Measurements from ENCODE around the gene AAK1.

DNA sequence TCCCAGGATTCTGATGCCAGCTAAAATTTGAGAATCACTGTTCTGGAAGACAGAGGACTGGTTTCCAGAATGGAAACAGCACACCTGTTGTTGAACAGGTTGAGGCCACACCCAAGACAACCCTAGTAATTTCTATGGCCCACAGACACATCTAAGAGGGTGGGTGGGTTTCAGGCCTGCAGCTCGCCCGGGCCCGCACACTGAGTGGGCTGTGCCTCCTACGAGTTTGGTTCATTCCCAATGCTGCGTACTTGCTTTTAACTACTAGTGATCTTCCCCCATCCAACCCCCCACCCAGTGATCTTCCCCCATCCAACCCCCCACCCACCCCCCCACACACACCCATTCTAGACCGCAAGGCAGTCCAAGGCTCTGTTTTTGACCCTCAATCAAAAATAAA is 205.0 kb downstream of the AAK1 start:
- TF ChIP-seq, protein P1, sequence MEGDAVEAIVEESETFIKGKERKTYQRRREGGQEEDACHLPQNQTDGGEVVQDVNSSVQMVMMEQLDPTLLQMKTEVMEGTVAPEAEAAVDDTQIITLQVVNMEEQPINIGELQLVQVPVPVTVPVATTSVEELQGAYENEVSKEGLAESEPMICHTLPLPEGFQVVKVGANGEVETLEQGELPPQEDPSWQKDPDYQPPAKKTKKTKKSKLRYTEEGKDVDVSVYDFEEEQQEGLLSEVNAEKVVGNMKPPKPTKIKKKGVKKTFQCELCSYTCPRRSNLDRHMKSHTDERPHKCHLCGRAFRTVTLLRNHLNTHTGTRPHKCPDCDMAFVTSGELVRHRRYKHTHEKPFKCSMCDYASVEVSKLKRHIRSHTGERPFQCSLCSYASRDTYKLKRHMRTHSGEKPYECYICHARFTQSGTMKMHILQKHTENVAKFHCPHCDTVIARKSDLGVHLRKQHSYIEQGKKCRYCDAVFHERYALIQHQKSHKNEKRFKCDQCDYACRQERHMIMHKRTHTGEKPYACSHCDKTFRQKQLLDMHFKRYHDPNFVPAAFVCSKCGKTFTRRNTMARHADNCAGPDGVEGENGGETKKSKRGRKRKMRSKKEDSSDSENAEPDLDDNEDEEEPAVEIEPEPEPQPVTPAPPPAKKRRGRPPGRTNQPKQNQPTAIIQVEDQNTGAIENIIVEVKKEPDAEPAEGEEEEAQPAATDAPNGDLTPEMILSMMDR (IDR thresholded peaks at IDR 0.05; ENCODE audit: borderline replicate concordance, extremely low read depth, low read length, poor library complexity, severe bottlenecking): no peak
- TF ChIP-seq EZH2 (IDR thresholded peaks at IDR 0.05; ENCODE audit: borderline replicate concordance, low read depth, low read length, severe bottlenecking): no peak
